ENCODE measurements around the gene FAM98B.

FAM98B gene

DNA sequence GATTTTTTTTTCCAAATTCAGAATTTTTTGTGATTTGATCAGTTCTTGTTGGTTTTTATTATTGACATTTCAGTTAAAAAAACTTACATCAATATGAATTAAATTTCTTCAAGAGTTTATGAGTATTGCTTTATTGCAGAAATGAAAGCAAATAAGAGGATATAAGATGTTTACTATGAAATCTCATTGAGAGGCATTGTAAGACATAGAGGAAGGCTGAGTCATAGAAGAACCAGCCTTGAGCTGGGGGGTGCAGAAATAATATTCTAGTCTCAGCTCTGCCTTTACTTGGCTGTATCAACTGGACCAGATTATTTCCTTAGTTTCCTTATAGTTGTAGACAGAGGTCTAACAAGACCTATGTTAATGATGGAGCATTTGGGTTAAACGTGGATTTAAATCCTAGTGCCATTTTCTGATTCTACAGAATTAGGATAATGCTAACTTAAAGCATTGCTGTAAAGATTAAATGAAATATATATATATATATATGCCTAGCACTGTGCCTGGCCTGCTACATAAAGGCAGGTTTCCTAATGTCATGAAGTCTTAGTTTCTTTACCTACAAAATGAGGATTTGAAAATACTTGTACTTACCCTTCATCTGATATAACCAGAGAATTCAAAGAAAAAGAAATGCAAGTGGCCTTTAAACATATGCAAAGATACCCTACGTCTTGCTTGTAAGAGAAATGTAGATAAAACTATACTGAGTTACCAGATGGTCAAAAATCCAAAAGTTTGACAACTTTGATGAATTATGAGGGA is 7.3 kb downstream of the FAM98B start:
- TF ChIP-seq, protein P1, sequence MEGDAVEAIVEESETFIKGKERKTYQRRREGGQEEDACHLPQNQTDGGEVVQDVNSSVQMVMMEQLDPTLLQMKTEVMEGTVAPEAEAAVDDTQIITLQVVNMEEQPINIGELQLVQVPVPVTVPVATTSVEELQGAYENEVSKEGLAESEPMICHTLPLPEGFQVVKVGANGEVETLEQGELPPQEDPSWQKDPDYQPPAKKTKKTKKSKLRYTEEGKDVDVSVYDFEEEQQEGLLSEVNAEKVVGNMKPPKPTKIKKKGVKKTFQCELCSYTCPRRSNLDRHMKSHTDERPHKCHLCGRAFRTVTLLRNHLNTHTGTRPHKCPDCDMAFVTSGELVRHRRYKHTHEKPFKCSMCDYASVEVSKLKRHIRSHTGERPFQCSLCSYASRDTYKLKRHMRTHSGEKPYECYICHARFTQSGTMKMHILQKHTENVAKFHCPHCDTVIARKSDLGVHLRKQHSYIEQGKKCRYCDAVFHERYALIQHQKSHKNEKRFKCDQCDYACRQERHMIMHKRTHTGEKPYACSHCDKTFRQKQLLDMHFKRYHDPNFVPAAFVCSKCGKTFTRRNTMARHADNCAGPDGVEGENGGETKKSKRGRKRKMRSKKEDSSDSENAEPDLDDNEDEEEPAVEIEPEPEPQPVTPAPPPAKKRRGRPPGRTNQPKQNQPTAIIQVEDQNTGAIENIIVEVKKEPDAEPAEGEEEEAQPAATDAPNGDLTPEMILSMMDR (conservative IDR thresholded peaks at IDR 0.05; ENCODE audit: low read depth, low read length) = no peak
- H3K4me3 ChIP-seq (ENCODE audit: low read length) = no peak overlapping the region
- no peak for DNase-seq (ENCODE audit: low read depth)

DNA sequence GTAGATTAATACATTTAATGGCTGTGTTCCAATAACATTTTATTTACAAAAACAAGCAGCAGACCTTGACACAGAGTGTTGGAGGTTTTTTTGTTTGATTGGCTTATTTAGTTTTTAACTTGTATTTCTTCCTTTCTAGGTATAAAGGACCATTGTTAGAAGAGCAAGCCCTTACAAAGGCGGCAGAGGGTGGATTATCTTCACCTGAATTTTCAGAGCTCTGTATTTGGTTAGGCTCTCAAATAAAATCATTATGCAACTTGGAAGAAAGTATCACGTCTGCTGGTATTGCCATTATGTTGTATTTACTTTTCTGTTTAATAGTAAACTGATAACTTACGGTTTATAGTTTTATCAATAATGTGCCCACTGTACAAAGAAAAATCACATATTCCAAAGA is 10.0 kb downstream of the FAM98B start:
- H3K4me3 ChIP-seq (ENCODE audit: low read length) = no peak overlapping the region
- TF ChIP-seq, protein P1 (conservative IDR thresholded peaks at IDR 0.05; ENCODE audit: low read depth, low read length) = no peak
- no peak for DNase-seq (ENCODE audit: low read depth)

DNA sequence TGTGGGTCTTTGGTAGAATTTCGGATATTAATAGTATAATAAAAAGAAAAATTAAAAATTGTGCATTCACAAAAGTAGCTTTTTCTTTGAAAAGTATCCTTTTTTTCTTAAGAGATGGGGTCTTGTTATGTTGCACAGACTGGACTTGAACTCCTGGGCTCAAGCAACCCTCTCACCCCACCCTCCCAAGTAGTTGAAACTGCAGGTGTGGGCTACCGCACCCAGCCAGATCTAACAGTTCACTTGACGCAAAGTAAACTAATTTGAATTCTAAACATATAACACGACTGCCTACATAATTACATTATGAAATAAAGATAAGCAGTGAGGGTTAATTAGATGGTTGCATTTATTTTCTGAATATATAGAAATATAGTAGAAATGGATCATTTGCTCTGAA is 10.7 kb downstream of the FAM98B start:
- TF ChIP-seq, protein P1 (conservative IDR thresholded peaks at IDR 0.05; ENCODE audit: low read depth, low read length) = no peak

DNA sequence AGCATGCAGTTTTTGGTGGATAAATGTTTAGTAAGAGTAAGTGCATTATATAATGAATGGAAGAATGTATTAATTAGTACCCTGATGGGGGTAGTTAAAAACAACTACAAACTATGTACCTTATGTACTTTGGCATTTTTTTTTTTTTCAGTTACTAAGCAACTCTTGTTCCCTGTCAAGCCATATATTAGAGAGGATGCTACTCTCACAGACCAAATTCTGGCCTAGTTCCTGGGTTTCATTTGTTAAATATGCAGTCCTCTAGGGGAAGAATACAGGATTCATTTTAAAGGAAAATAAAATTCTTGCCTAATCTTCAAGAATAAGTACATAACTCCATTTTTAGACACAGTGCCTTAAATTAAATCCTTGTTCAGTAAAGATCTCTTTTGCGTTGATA is 16.9 kb downstream of the FAM98B start:
- DNase-seq (ENCODE audit: low read depth) = no peak
- TF ChIP-seq, protein P1 (conservative IDR thresholded peaks at IDR 0.05; ENCODE audit: low read depth, low read length) = no peak
- no peak overlapping the region for H3K4me3 ChIP-seq (ENCODE audit: low read length)

More for the DNA sequence above, 10.7 kb downstream of the FAM98B start:
- H3K4me3 ChIP-seq (ENCODE audit: low read length) = no peak overlapping the region
- no peak for DNase-seq (ENCODE audit: low read depth)

DNA sequence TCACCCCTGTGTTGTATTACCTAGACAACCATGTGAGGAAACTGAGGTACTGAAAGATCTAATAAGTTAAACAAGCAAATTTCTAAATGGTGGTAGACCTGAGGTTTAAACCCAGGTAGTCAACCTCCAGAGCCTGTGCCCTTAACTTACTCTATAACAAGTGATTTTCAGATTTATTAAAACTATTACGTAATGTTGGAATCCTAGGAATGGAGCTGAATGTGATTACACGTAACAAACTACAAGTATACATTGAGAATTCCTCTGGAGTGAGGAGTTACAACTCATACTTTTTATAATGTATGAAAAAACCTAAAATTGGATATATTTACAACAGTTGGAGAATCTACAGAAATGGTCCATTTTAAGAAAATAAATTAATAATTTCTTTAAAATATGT is 18.0 kb downstream of the FAM98B start:
- TF ChIP-seq, protein P1 (conservative IDR thresholded peaks at IDR 0.05; ENCODE audit: low read depth, low read length) = no peak
- no peak overlapping the region for H3K4me3 ChIP-seq (ENCODE audit: low read length)
- DNase-seq (ENCODE audit: low read depth) = no peak

DNA sequence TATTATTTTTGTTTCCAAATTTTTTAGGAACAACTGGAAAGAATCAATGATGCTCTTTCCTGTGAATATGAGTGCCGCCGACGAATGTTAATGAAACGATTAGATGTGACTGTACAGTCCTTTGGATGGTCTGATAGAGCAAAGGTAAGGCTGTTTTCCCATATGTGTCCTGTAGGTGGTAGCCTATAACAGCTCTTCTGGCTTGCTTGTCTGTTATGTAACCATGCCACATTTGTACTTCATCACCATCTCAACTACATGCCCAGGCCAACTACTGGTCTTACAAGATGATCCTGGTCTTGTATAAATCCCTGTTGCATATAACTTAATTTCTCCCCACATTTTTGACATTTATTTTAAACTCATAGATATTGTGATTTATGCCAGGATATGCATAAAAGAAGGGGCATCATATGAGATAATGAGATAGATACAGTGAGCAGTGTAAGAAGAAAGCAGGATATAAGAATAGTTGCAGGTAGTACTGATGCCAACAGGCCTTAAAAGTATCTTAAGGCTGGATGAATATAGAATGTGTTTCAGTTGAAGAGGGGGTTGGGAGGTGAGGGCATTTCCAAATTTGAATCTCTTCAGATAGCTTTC is 20.3 kb downstream of the FAM98B start:
- peak; percentile 36 for DNase-seq (ENCODE audit: low read depth)
- TF ChIP-seq, protein P1 (conservative IDR thresholded peaks at IDR 0.05; ENCODE audit: low read depth, low read length) = peak; percentile 81
- H3K4me3 ChIP-seq (ENCODE audit: low read length) = no peak overlapping the region

DNA sequence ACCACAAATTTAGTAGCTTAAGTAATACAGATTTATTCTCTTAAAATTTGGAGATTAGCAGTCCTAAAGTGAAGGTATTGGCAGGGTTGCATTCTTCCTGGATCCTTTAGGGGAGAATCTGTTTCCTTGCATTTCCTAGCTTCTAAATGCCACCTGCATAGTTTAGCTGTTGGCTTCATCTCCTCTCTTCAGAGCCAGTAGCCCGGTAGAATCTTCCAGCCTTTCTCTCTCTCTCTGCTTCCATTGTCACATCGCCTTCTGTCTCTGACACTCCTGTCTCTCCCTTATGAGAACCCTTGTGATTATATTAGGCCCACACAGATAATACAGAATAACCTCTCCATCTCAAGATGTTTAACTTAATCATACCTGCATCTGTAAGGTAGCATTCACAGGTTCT is 21.4 kb downstream of the FAM98B start:
- H3K4me3 ChIP-seq (ENCODE audit: low read length) = no peak overlapping the region
- TF ChIP-seq, protein P1 (conservative IDR thresholded peaks at IDR 0.05; ENCODE audit: low read depth, low read length) = no peak
- no peak for DNase-seq (ENCODE audit: low read depth)
